ENCODE data around the gene ACOXL.
"Not testable (repeated sequence)": the region's sequence is repeated elsewhere in the genome, so short reads cannot be mapped to it uniquely, and the experiment has no call there.

GRCh38 chr2:110855841-110856240, 123.5 kb downstream of the ACOXL start:
- not testable (repeated sequence) for TF ChIP-seq CTCF, POLR2A (IDR thresholded peaks at IDR 0.05)

Measured in testis (tissue), 2 donors.